Frontal cortex (tissue), 4 donors: ENCODE measurements around the gene NDUFA9. TPM values are rescaled to one million over a fixed set of nuclear protein-coding genes. Genes with fewer than 3 reads are reported as not detected.

Experiments
- DNase-seq, 2 donors: peaks; one replicate each; pipeline ENCODE4 v3.0.0; 2012; ENCODE audit warnings: low spot score in 2 of 2
- FAIRE-seq: peaks from 2 replicates; lab custom pipeline; 2012; peaks lifted over from hg19 to GRCh38; lab: Jason Lieb, UNC
- total RNA-seq: library from RNA; depleted of rRNA; stranded (reverse); fragments of >200 nt; gene quantifications from one replicate; pipeline ENCODE4 v1.2.3, GENCODE V29; 2014
- donor health status: control.
- donor health status: control.
- donor health status: control.

The NDUFA9 gene
- total RNA-seq, 1 donor from 2014 or later: 32.2 TPM

DNA sequence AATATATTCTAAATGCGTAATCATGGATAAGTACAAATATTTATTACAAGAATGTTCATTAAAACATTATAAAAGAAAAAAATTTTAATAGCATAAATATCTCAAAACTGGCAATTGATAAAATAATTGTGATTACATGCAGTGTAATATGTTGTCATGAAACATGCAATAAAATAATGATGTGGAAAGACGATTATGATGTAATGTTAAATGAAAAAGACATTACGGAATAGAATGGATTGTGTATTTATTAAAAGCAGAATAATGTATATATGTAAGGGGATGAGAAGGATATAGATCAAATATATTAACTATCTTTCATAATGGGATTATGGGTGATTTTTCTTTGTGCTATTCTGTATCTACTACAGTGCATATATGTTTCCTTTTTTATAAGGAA is 32.8 kb downstream of the NDUFA9 start:
- peak; percentile 96 for FAIRE-seq
- DNase-seq: no peak

DNA sequence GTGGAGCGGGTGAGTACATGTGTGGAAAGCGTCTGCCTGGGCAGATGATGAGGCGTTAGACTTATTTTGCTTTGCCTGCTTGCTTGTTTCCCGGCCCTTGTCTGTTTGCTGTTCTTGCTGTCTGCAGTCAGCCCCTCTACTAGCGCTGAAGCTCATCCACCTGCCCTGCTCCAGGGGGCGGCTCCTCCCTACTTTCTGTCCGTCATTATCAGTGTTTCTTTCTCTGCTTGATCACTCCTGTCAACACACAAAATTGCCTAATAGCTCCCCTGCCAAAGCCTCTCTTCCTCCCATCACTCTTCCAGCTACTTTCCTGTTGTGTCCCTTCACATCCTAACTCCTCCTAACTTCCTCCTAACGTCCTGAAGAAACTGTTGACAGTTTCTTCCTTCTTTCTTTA is 36.4 kb downstream of the NDUFA9 start:
- FAIRE-seq (no peak), DNase-seq (no peak)

DNA sequence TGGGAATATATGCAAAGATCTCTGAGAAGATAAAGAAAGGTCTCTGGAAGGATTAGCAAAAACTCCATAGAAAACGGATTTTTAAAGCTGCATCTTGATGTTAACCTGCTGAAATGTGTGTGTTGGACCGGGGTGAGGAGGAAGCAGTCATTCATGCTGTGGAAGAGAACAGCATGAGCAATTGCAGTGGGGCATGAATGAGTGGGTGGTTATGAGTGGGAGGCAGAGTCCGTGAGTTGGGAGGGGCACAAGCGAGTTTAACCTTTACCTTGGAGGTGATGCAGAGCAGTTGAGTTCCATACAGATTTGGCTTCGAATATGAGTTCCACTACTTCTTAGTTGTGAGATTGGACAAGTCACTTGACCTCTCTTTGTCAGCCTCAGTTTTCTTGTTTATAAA is 41.8 kb downstream of the NDUFA9 start:
- DNase-seq (no peak), FAIRE-seq (no peak)

Other genes starting within 250 kb of the NDUFA9 start
- not detected for gene FGF6, start 203.3 kb upstream of the NDUFA9 start, total RNA-seq
- gene RAD51AP1, start 110.2 kb upstream of the NDUFA9 start, total RNA-seq: 3.7 TPM
- gene DYRK4, start 86.9 kb upstream of the NDUFA9 start, total RNA-seq: 17.9 TPM
- 4.1 TPM for gene AKAP3, start 63 bp upstream of the NDUFA9 start, total RNA-seq
- gene GALNT8, start 71.3 kb downstream of the NDUFA9 start, total RNA-seq: 57.5 TPM